GM18867 (cell line): ENCODE measurements around the gene ZNF324.
A peak's percentile ranks its signal among the peaks of the same experiment; 100 is the strongest.
"Not testable (repeated sequence)": the region's sequence is repeated elsewhere in the genome, so short reads cannot be mapped to it uniquely, and the experiment has no call there.

Source experiments
- ATAC-seq: cut with Tn5 transposase; IDR thresholded peaks from one replicate; pipeline ENCODE4 v1.9.1; 2021; ENCODE audit warnings: mild to moderate bottlenecking, moderate library complexity; ENCODE audit not compliant: unreplicated experiment

Gene ZNF324

GRCh38 chr19:58498316-58499020, 31.6 kb downstream of the ZNF324 start:
- ATAC-seq, result no peak

- peak; percentile 90 for ATAC-seq
These were observed 32.4 kb downstream of the ZNF324 start for GRCh38 chr19:58499021-58499927.

- ATAC-seq, result no peak
These were observed 33.4 kb downstream of the ZNF324 start for GRCh38 chr19:58500242-58500641.

- ATAC-seq, result not testable (repeated sequence)
These were observed 40.8 kb downstream of the ZNF324 start for GRCh38 chr19:58507602-58508223.

- no peak for ATAC-seq
These were observed 42.8 kb downstream of the ZNF324 start for GRCh38 chr19:58509731-58510083.

GRCh38 chr19:58510084-58510862, 43.4 kb downstream of the ZNF324 start:
- ATAC-seq, result no peak

- no peak for ATAC-seq
These were observed 44.7 kb downstream of the ZNF324 start, which contains the start of gene SLC27A5 for GRCh38 chr19:58511353-58512208. SLC27A5 (minus strand) TSS chr19:58511992; CDS start chr19:58511955, 37 bp downstream.

GRCh38 chr19:58513213-58513693, 46.4 kb downstream of the ZNF324 start:
- ATAC-seq, result peak; percentile 2

GRCh38 chr19:58513694-58514563, 47.0 kb downstream of the ZNF324 start:
- peak; percentile 67 for ATAC-seq

- ATAC-seq, result no peak
These were observed 47.7 kb downstream of the ZNF324 start for GRCh38 chr19:58514564-58515022.

GRCh38 chr19:58515259-58515658, 48.4 kb downstream of the ZNF324 start:
- no peak for ATAC-seq

- ATAC-seq, result no peak
These were observed 49.5 kb downstream of the ZNF324 start for GRCh38 chr19:58516246-58516836.

- ATAC-seq, result no peak
These were observed 50.3 kb downstream of the ZNF324 start for GRCh38 chr19:58516964-58517833.

- no peak for ATAC-seq
These were observed 51.6 kb downstream of the ZNF324 start for GRCh38 chr19:58518256-58519086.

GRCh38 chr19:58519087-58519354, 52.1 kb downstream of the ZNF324 start:
- ATAC-seq, result peak; percentile 3

- peak; percentile 80 for ATAC-seq
These were observed 52.7 kb downstream of the ZNF324 start, which contains the start of gene ZBTB45 for GRCh38 chr19:58519355-58520256. ZBTB45 (minus strand) TSS chr19:58519810; CDS start chr19:58517673, 2,137 bp downstream.
